Measurements from ENCODE around the gene MSANTD2.

GRCh38 chr11:124718801-124719200, 81.4 kb downstream of the MSANTD2 start:
- TF ChIP-seq CTCF (IDR thresholded peaks at IDR 0.05) (no peak), EZH2 (IDR thresholded peaks at IDR 0.05; ENCODE audit: borderline replicate concordance, insufficient read depth, low read depth, low read length, poor library complexity, severe bottlenecking) (no peak)

Measured in B cell (primary cell).